Liver (tissue), 9 donors: ENCODE results near the gene ITGB1. TPM values are rescaled to one million over a fixed set of nuclear protein-coding genes. Genes with fewer than 3 reads are reported as not detected.

ENCODE experiments used
- DNase-seq: peaks from one replicate; pipeline ENCODE4 v3.0.0-alpha.2; 2017; ENCODE audit warnings: low spot score
- H3K27ac ChIP-seq, 2 donors: one replicate each; pipeline ENCODE4 v1.7.0; 2013; ENCODE audit warnings: inconsistent platforms in 2 of 2, low read length in 2 of 2, control low read depth in 1 of 2, low read depth in 1 of 2, mild to moderate bottlenecking in 1 of 2
- H3K27me3 ChIP-seq, 4 donors: one replicate each; pipeline versions ENCODE4 v1.6.1 to v1.7.0; 2013; ENCODE audit warnings: low read length in 3 of 4, inconsistent platforms in 1 of 4, mild to moderate bottlenecking in 1 of 4, moderate library complexity in 1 of 4; ENCODE audit not compliant: control insufficient read depth in 4 of 4, insufficient read depth in 4 of 4
- H3K36me3 ChIP-seq, 4 donors: one replicate each; pipeline versions ENCODE4 v1.6.1 to v1.7.0; 2013; ENCODE audit warnings: low read length in 3 of 4, mild to moderate bottlenecking in 3 of 4, low read depth in 1 of 4, moderate library complexity in 1 of 4; ENCODE audit not compliant: control insufficient read depth in 4 of 4, insufficient read depth in 3 of 4
- H3K4me1 ChIP-seq, 4 donors: one replicate each; pipeline versions ENCODE4 v1.6.1 to v1.7.0; 2013; ENCODE audit warnings: low read length in 3 of 4, mild to moderate bottlenecking in 3 of 4, moderate library complexity in 1 of 4; ENCODE audit not compliant: control insufficient read depth in 4 of 4, insufficient read depth in 4 of 4
- H3K4me3 ChIP-seq, 3 donors: one replicate each; pipeline versions ENCODE4 v1.6.1 to v1.7.0; 2013; ENCODE audit warnings: low read length in 3 of 3, control low read depth in 1 of 3, low read depth in 1 of 3, mild to moderate bottlenecking in 1 of 3
- H3K9ac ChIP-seq, 2 donors: one replicate each; pipeline ENCODE4 v1.7.0; 2013; ENCODE audit warnings: low read length in 2 of 2, mild to moderate bottlenecking in 2 of 2, moderate library complexity in 2 of 2, control low read depth in 1 of 2, low read depth in 1 of 2
- H3K9me3 ChIP-seq, 4 donors: one replicate each; pipeline versions ENCODE4 v1.6.1 to v1.7.0; 2013; ENCODE audit warnings: low read length in 3 of 4; ENCODE audit not compliant: control insufficient read depth in 4 of 4
- EGR1 ChIP-seq, 2 donors: IDR thresholded peaks; 2 replicates each; pipeline ENCODE4 v1.6.1; 2016 to 2018; ENCODE audit warnings: antibody characterized with exemption in 2 of 2, low read depth in 2 of 2
- FOXA1 ChIP-seq: IDR thresholded peaks from 2 replicates; pipeline ENCODE4 v1.6.1; 2016; ENCODE audit warnings: antibody characterized with exemption
- FOXA2 ChIP-seq: IDR thresholded peaks from 2 replicates; pipeline ENCODE4 v1.6.1; 2016; ENCODE audit warnings: antibody characterized with exemption
- GABPA ChIP-seq, 2 donors: IDR thresholded peaks in 1 of 2; conservative IDR thresholded peaks in 1 of 2; 2 replicates each; pipeline ENCODE4 v1.6.1; 2016; ENCODE audit warnings: antibody characterized with exemption in 2 of 2, mild to moderate bottlenecking in 1 of 2, moderate library complexity in 1 of 2
- HNF4A ChIP-seq, 2 donors: conservative IDR thresholded peaks; 2 replicates each; pipeline ENCODE4 v1.6.1; 2016; ENCODE audit warnings: antibody characterized with exemption in 2 of 2, mild to moderate bottlenecking in 2 of 2
- HNF4G ChIP-seq: IDR thresholded peaks from 2 replicates; pipeline ENCODE4 v1.6.1; 2016; ENCODE audit warnings: antibody characterized with exemption
- JUND ChIP-seq, 2 donors: IDR thresholded peaks; 2 replicates each; pipeline ENCODE4 v1.6.1; 2016; ENCODE audit warnings: antibody characterized with exemption in 2 of 2
- NR2F2 ChIP-seq: IDR thresholded peaks from 2 replicates; pipeline ENCODE4 v1.6.1; 2016; ENCODE audit warnings: antibody characterized with exemption
- RXRA ChIP-seq, 2 donors: IDR thresholded peaks; 2 replicates each; pipeline ENCODE4 v1.6.1; 2017 to 2018; ENCODE audit warnings: antibody characterized with exemption in 2 of 2, mild to moderate bottlenecking in 1 of 2
- SP1 ChIP-seq: IDR thresholded peaks from 2 replicates; pipeline ENCODE4 v1.6.1; 2018; ENCODE audit warnings: antibody characterized with exemption, mild to moderate bottlenecking
- TAF1 ChIP-seq: conservative IDR thresholded peaks from 2 replicates; pipeline ENCODE4 v1.6.1; 2016; ENCODE audit warnings: antibody characterized with exemption, mild to moderate bottlenecking
- YY1 ChIP-seq: IDR thresholded peaks from 2 replicates; pipeline ENCODE4 v1.6.1; 2016; ENCODE audit warnings: antibody characterized with exemption, mild to moderate bottlenecking
- WGBS: extraction: QIAGEN DNeasy Blood & Tissue Kit; methylation state at CpG from one replicate; pipeline ENCODE4 v1.1.7; 2013; 5-methylcytosine and 5-hydroxymethylcytosine counted together
- polyA plus RNA-seq, 2 donors: library from polyadenylated mRNA; stranded (reverse) in 1 of 2; unstranded in 1 of 2; fragments of 200-250 nt in 1 of 2; fragments of >200 nt in 1 of 2; fragmentation: Nextera tagmentation in 1 of 2; extraction: Ambion mirVana in 1 of 2; gene quantifications; one replicate each; pipeline versions ENCODE4 v1.2.1 to v1.2.3, GENCODE V29; 2013 to 2015
- total RNA-seq, 2 donors: library from RNA; depleted of rRNA; stranded (reverse); fragments of >200 nt; gene quantifications; one replicate each; pipeline ENCODE4 v1.2.3, GENCODE V29; 2014
- TF ChIP-seq, protein P1 (sequence below): IDR thresholded peaks from 2 replicates; pipeline ENCODE4 v1.6.1; 2016; ENCODE audit warnings: antibody characterized with exemption, mild to moderate bottlenecking
- TF ChIP-seq, protein P2 (sequence below): IDR thresholded peaks from 2 replicates; pipeline ENCODE4 v1.6.1; 2016; ENCODE audit warnings: antibody characterized with exemption
- TF ChIP-seq, protein P3 (sequence below): IDR thresholded peaks from 2 replicates; pipeline ENCODE4 v1.6.1; 2016; ENCODE audit warnings: antibody characterized with exemption
- TF ChIP-seq, protein P4 (sequence below): fragments of 150-350 bp; IDR thresholded peaks from 2 replicates; pipeline ENCODE4 v1.5.1; 2017; ENCODE audit warnings: improper control_type of control experiment, low read depth, low read length; ENCODE audit not compliant: missing input control
- donor health status: healthy.
- donor health status: healthy.
- donor health status: healthy.
- donor health status: healthy.
- donor health status: healthy.

Gene ITGB1
- total and polyA plus RNA-seq, 4 donors, result 109 to 308 (median 221) TPM

DNA sequence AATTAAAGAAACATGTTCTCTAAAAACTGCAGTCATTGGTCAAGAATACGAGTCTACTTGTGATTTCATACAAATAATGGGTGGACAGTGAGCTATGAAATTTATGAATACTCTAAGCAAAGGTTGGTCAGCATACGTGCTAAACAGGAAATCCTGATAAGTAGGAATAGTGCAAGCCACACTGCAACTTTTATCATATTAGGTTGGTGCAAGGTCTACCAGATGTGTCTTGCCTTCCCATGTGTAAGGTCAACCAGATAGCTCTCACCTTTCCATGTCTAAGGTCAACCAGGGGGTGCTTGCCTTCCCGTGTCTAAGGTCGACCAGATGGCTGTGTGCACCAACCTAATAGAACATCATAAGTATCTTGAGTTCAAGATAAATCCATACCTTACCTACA lies 2.0 kb upstream of the ITGB1 start:
- H3K27me3 ChIP-seq, result no peaks in the 10 kb centered on the region
- no peak overlapping the region for H3K9ac ChIP-seq
- peak overlapping the region in 1 of 2 donors; percentile 97 for H3K27ac ChIP-seq
- peaks cover 6 to 33% (median 15%) of the 10 kb centered on the region in 4 donors for H3K4me1 ChIP-seq
- no peak for DNase-seq
- H3K36me3 ChIP-seq, result no peaks in the 10 kb centered on the region
- TF ChIP-seq, protein P1, sequence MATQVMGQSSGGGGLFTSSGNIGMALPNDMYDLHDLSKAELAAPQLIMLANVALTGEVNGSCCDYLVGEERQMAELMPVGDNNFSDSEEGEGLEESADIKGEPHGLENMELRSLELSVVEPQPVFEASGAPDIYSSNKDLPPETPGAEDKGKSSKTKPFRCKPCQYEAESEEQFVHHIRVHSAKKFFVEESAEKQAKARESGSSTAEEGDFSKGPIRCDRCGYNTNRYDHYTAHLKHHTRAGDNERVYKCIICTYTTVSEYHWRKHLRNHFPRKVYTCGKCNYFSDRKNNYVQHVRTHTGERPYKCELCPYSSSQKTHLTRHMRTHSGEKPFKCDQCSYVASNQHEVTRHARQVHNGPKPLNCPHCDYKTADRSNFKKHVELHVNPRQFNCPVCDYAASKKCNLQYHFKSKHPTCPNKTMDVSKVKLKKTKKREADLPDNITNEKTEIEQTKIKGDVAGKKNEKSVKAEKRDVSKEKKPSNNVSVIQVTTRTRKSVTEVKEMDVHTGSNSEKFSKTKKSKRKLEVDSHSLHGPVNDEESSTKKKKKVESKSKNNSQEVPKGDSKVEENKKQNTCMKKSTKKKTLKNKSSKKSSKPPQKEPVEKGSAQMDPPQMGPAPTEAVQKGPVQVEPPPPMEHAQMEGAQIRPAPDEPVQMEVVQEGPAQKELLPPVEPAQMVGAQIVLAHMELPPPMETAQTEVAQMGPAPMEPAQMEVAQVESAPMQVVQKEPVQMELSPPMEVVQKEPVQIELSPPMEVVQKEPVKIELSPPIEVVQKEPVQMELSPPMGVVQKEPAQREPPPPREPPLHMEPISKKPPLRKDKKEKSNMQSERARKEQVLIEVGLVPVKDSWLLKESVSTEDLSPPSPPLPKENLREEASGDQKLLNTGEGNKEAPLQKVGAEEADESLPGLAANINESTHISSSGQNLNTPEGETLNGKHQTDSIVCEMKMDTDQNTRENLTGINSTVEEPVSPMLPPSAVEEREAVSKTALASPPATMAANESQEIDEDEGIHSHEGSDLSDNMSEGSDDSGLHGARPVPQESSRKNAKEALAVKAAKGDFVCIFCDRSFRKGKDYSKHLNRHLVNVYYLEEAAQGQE, result no peak
- TF ChIP-seq NR2F2, result peak; percentile 51
- H3K4me3 ChIP-seq, result no peak overlapping the region
- WGBS, result 56% methylated on average over 4 of the region's 4 CpGs
- H3K9me3 ChIP-seq, result no peaks in the 10 kb centered on the region

DNA sequence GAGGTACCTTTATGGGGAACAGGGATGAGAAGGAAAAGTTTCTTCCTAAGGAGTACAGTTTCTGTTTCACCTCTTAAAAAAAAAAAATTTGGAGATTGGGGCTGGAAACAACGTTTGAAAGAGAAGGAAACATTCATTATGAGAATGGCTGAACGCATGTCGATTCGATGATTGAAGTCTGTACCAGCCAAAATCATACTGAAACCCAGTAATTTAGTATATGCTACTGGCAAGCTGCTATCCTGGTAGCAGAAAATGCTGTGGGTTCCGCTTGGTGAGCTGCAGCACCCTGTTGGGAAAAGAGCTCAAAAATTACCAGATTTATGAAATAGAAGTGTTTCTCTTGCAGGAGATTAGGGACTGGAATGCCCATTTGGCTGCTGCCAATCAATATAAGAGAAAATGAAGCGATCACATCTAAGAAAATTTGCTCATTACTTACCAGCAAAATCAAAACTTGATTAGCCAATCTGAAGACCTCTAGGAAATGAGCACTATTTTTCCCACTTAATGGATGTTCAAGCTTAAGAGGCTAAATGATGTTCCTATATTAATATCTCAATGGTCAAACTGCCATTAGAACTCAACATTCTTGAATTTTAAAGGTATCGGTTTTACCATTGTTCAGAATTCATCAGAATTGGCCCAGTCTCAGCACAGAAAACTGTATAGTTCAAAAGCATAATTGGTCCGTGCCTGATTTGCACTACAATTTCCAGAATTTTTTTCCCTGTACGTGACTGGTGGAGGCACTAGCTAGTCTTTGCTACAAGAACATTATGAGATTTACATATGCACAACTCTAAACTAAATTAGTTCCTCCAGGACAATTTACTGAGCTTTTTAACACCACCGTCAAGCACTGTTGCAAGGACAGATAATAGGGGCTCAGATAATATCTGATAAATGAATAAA lies 1.2 kb upstream of the ITGB1 start:
- H3K4me3 ChIP-seq, result peak overlapping the region; percentile 73 to 96 (median 95)
- H3K4me1 ChIP-seq, result peaks cover 6 to 40% (median 22%) of the 10 kb centered on the region in 4 donors
- 34% methylated on average over 10 of the region's 10 CpGs for WGBS
- peak overlapping the region; percentile 88 to 91 for H3K9ac ChIP-seq
- no peak for DNase-seq
- H3K36me3 ChIP-seq, result no peaks in the 10 kb centered on the region
- H3K27me3 ChIP-seq, result no peaks in the 10 kb centered on the region
- no peaks in the 10 kb centered on the region for H3K9me3 ChIP-seq
- peak overlapping the region; percentile 92 to 97 for H3K27ac ChIP-seq
- TF ChIP-seq HNF4G, result no peak
- TF ChIP-seq FOXA2, result no peak
- TF ChIP-seq, protein P2, sequence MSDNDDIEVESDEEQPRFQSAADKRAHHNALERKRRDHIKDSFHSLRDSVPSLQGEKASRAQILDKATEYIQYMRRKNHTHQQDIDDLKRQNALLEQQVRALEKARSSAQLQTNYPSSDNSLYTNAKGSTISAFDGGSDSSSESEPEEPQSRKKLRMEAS, result no peak
- TF ChIP-seq HNF4A (conservative IDR thresholded peaks at IDR 0.05), result no peak
- no peak for TF ChIP-seq TAF1
- no peak for TF ChIP-seq SP1
- TF ChIP-seq YY1, result no peak
- TF ChIP-seq, protein P3, sequence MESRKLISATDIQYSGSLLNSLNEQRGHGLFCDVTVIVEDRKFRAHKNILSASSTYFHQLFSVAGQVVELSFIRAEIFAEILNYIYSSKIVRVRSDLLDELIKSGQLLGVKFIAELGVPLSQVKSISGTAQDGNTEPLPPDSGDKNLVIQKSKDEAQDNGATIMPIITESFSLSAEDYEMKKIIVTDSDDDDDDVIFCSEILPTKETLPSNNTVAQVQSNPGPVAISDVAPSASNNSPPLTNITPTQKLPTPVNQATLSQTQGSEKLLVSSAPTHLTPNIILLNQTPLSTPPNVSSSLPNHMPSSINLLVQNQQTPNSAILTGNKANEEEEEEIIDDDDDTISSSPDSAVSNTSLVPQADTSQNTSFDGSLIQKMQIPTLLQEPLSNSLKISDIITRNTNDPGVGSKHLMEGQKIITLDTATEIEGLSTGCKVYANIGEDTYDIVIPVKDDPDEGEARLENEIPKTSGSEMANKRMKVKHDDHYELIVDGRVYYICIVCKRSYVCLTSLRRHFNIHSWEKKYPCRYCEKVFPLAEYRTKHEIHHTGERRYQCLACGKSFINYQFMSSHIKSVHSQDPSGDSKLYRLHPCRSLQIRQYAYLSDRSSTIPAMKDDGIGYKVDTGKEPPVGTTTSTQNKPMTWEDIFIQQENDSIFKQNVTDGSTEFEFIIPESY, result no peak
- TF ChIP-seq GABPA (IDR thresholded peaks at IDR 0.05 in 1 of 2, conservative IDR thresholded peaks at IDR 0.05 in 1 of 2), result no peak
- no peak for TF ChIP-seq NR2F2
- TF ChIP-seq, protein P4, sequence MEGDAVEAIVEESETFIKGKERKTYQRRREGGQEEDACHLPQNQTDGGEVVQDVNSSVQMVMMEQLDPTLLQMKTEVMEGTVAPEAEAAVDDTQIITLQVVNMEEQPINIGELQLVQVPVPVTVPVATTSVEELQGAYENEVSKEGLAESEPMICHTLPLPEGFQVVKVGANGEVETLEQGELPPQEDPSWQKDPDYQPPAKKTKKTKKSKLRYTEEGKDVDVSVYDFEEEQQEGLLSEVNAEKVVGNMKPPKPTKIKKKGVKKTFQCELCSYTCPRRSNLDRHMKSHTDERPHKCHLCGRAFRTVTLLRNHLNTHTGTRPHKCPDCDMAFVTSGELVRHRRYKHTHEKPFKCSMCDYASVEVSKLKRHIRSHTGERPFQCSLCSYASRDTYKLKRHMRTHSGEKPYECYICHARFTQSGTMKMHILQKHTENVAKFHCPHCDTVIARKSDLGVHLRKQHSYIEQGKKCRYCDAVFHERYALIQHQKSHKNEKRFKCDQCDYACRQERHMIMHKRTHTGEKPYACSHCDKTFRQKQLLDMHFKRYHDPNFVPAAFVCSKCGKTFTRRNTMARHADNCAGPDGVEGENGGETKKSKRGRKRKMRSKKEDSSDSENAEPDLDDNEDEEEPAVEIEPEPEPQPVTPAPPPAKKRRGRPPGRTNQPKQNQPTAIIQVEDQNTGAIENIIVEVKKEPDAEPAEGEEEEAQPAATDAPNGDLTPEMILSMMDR, result no peak
- no peak for TF ChIP-seq FOXA1
- TF ChIP-seq JUND (IDR thresholded peaks at IDR 0.05), result no peak
- no peak for TF ChIP-seq EGR1 (IDR thresholded peaks at IDR 0.05; ENCODE audit: low read depth in 2 of 2)
- no peak for TF ChIP-seq RXRA (IDR thresholded peaks at IDR 0.05)
- TF ChIP-seq, protein P1, result no peak
